Naive thymus-derived CD4-positive, alpha-beta T cell (primary cell): ENCODE results near the gene CSRNP3. TPM values are rescaled to one million over a fixed set of nuclear protein-coding genes. Genes with fewer than 3 reads are reported as not detected.

Experiments
- ATAC-seq: fragments of 150-1000 bp; cut with Tn5 transposase; 2 replicates; pipeline ENCODE4 v1.10.0; 2021; ENCODE audit warnings: mild to moderate bottlenecking, moderate library complexity
- CTCF ChIA-PET: fragments of 350-600 bp; sonication (Branson Sonifier 250); formaldehyde crosslinking; loops from one replicate; lab custom pipeline; 2021; ENCODE audit warnings: antibody characterized with exemption; lab: Charles Lee
- POLR2A ChIA-PET: fragments of 350-600 bp; sonication (Branson Sonifier 250); formaldehyde crosslinking; loops from one replicate; lab custom pipeline; 2021; ENCODE audit warnings: antibody characterized with exemption, inconsistent platforms; lab: Charles Lee
- DNase-seq, 9 donors: peaks; one replicate each; pipeline versions ENCODE4 v3.0.0 to v3.0.0-alpha.2; 2020 to 2022; ENCODE audit warnings: mixed read lengths in 1 of 9
- H3K27ac ChIP-seq: one replicate; pipeline ENCODE4 v1.7.0; 2013; ENCODE audit warnings: mild to moderate bottlenecking, low read depth, low read length, moderate library complexity
- H3K27me3 ChIP-seq, 2 donors: one replicate each; pipeline ENCODE4 v1.7.0; 2013; ENCODE audit warnings: low read length in 2 of 2, mild to moderate bottlenecking in 2 of 2, moderate library complexity in 2 of 2; ENCODE audit not compliant: control insufficient read depth in 2 of 2, insufficient read depth in 2 of 2
- H3K36me3 ChIP-seq, 3 experiments: 1 replicate in 2 of 3; 2 replicates in 1 of 3; pipeline ENCODE4 v1.7.0; 2013; ENCODE audit warnings: low read length in 3 of 3, mild to moderate bottlenecking in 3 of 3, moderate library complexity in 1 of 3; ENCODE audit not compliant: insufficient read depth in 3 of 3, control insufficient read depth in 2 of 3
- H3K4me1 ChIP-seq, 2 donors: one replicate each; pipeline ENCODE4 v1.7.0; 2013; ENCODE audit warnings: low read length in 2 of 2, mild to moderate bottlenecking in 2 of 2, moderate library complexity in 1 of 2; ENCODE audit not compliant: control insufficient read depth in 2 of 2, insufficient read depth in 2 of 2
- H3K4me3 ChIP-seq: 2 replicates; pipeline ENCODE4 v1.7.0; 2013; ENCODE audit warnings: mild to moderate bottlenecking, low read length
- H3K9me3 ChIP-seq, 3 experiments: 1 replicate in 2 of 3; 2 replicates in 1 of 3; pipeline ENCODE4 v1.7.0; 2013; ENCODE audit warnings: low read length in 3 of 3; ENCODE audit not compliant: control insufficient read depth in 2 of 3
- H3K27ac Mint-ChIP-seq, 9 donors: one replicate each; pipeline ENCODE4 v1.8.0; 2020 to 2022; ENCODE audit warnings: mixed read lengths in 9 of 9, mild to moderate bottlenecking in 8 of 9, moderate library complexity in 5 of 9, inconsistent platforms in 2 of 9
- H3K27me3 Mint-ChIP-seq, 5 donors: one replicate each; pipeline ENCODE4 v1.8.0; 2021 to 2022; ENCODE audit warnings: mixed read lengths in 5 of 5, mild to moderate bottlenecking in 1 of 5
- H3K36me3 Mint-ChIP-seq, 5 donors: one replicate each; pipeline ENCODE4 v1.8.0; 2020 to 2022; ENCODE audit warnings: mixed read lengths in 5 of 5, mild to moderate bottlenecking in 3 of 5, inconsistent platforms in 1 of 5
- H3K4me1 Mint-ChIP-seq, 7 donors: one replicate each; pipeline ENCODE4 v1.8.0; 2020 to 2022; ENCODE audit warnings: mixed read lengths in 7 of 7, mild to moderate bottlenecking in 3 of 7, inconsistent platforms in 1 of 7
- H3K4me3 Mint-ChIP-seq, 10 donors: one replicate each; pipeline ENCODE4 v1.8.0; 2020 to 2022; ENCODE audit warnings: mild to moderate bottlenecking in 10 of 10, mixed read lengths in 10 of 10, moderate library complexity in 6 of 10, inconsistent platforms in 2 of 10
- H3K9me3 Mint-ChIP-seq, 11 donors: one replicate each; pipeline ENCODE4 v1.8.0; 2020 to 2022; ENCODE audit warnings: mixed read lengths in 11 of 11, mild to moderate bottlenecking in 4 of 11, inconsistent platforms in 1 of 11, moderate library complexity in 1 of 11
- intact Hi-C, 2 donors: fragments of 100-400 bp; cut with micrococcal nuclease; formaldehyde crosslinking; loops; one replicate each; pipeline ENCODE4 v1.15.1; 2023
- polyA plus RNA-seq, 2 donors: library from polyadenylated mRNA; unstranded; fragments of 300-500 nt; fragmentation: Illumina TruSeq; gene quantifications; one replicate each; pipeline ENCODE4 v1.2.3, GENCODE V29; 2021
- total RNA-seq, 6 experiments: library from RNA in 5 of 6; stranded (reverse) in 5 of 6; gene quantifications; 1 replicate in 5 of 6; 2 replicates in 1 of 6; pipeline ENCODE4 v1.2.3 and lab custom pipeline; 2021 to 2026

Gene CSRNP3
- total and polyA plus RNA-seq, 7 experiments from 2014 or later, result not detected

- Histone ChIP-seq H3K4me1 (no peaks in the 10 kb centered on the region), H3K4me3 (no peak overlapping the region), H3K27me3 (no peaks in the 10 kb centered on the region), H3K9me3 (no peaks in the 10 kb centered on the region), H3K36me3 (no peaks in the 10 kb centered on the region), H3K27ac (no peak overlapping the region)
- no peaks in the 10 kb centered on the region for H3K4me1 Mint-ChIP-seq
- no peak overlapping the region for H3K27ac Mint-ChIP-seq
- peaks cover 0 to 1% (median 0%) of the 10 kb centered on the region in 11 donors for H3K9me3 Mint-ChIP-seq
- H3K4me3 Mint-ChIP-seq, result no peak overlapping the region
- intact Hi-C loops, result no loop called here
- peaks cover 3 to 12% (median 6%) of the 10 kb centered on the region in 5 donors for H3K27me3 Mint-ChIP-seq
- no peaks in the 10 kb centered on the region for H3K36me3 Mint-ChIP-seq
- POLR2A ChIA-PET, result no interaction called here
- ATAC-seq (no peak), DNase-seq (no peak)
- CTCF ChIA-PET, result interaction anchor here (1.1 kb wide), 1 partner anchor 215 kb away, joined by 3 read pairs; no protein-coding TSS in a partner anchor
Measured at GRCh38 chr2:165639504-165639903, 170.0 kb downstream of the CSRNP3 start.

GRCh38 chr2:165640247-165640929 is 170.9 kb downstream of the CSRNP3 start:
- no peaks in the 10 kb centered on the region for H3K4me1 ChIP-seq
- POLR2A ChIA-PET, result no interaction called here
- DNase-seq, result no peak
- no peaks in the 10 kb centered on the region for H3K27me3 ChIP-seq
- H3K27ac ChIP-seq, result no peak overlapping the region
- peaks cover 3 to 12% (median 6%) of the 10 kb centered on the region in 5 donors for H3K27me3 Mint-ChIP-seq
- no peak overlapping the region for H3K4me3 Mint-ChIP-seq
- no peaks in the 10 kb centered on the region for H3K4me1 Mint-ChIP-seq
- H3K36me3 Mint-ChIP-seq, result no peaks in the 10 kb centered on the region
- H3K9me3 Mint-ChIP-seq, result peaks cover 0 to 1% (median 0%) of the 10 kb centered on the region in 11 donors
- intact Hi-C loops, result no loop called here
- no peaks in the 10 kb centered on the region for H3K36me3 ChIP-seq
- no peaks in the 10 kb centered on the region for H3K9me3 ChIP-seq
- ATAC-seq, result no peak
- H3K27ac Mint-ChIP-seq, result no peak overlapping the region
- no peak overlapping the region for H3K4me3 ChIP-seq
- CTCF ChIA-PET, result no interaction called here

GRCh38 chr2:165645930-165646831 is 176.7 kb downstream of the CSRNP3 start:
- Histone ChIP-seq H3K27ac (no peak overlapping the region), H3K4me3 (no peak overlapping the region), H3K4me1 (no peaks in the 10 kb centered on the region), H3K9me3 (no peaks in the 10 kb centered on the region), H3K27me3 (no peaks in the 10 kb centered on the region), H3K36me3 (no peaks in the 10 kb centered on the region)
- ChIA-PET CTCF (no interaction called here), POLR2A (no interaction called here)
- Mint-ChIP-seq H3K4me1 (no peaks in the 10 kb centered on the region), H3K36me3 (no peaks in the 10 kb centered on the region), H3K27me3 (peaks cover 0 to 10% (median 0%) of the 10 kb centered on the region in 5 donors), H3K9me3 (peaks cover 0 to 2% (median 0%) of the 10 kb centered on the region in 11 donors), H3K4me3 (no peak overlapping the region), H3K27ac (no peak overlapping the region)
- ATAC-seq (no peak), DNase-seq (no peak)
- intact Hi-C loops, result no loop called here

- no peaks in the 10 kb centered on the region for H3K4me1 Mint-ChIP-seq
- CTCF ChIA-PET, result no interaction called here
Measured at GRCh38 chr2:165647409-165647808, 177.9 kb downstream of the CSRNP3 start.

GRCh38 chr2:165648801-165649200 is 179.3 kb downstream of the CSRNP3 start:
- POLR2A ChIA-PET, result no interaction called here
- CTCF ChIA-PET, result no interaction called here

More at GRCh38 chr2:165647409-165647808, 177.9 kb downstream of the CSRNP3 start:
- no peaks in the 10 kb centered on the region for H3K36me3 ChIP-seq
- no peak overlapping the region for H3K4me3 ChIP-seq
- H3K9me3 Mint-ChIP-seq, result peaks cover 0 to 2% (median 0%) of the 10 kb centered on the region in 11 donors
- H3K4me3 Mint-ChIP-seq, result no peak overlapping the region
- POLR2A ChIA-PET, result no interaction called here
- intact Hi-C loops, result no loop called here
- no peak overlapping the region for H3K27ac ChIP-seq
- DNase-seq (no peak), ATAC-seq (no peak)
- H3K9me3 ChIP-seq, result no peaks in the 10 kb centered on the region
- H3K27me3 ChIP-seq, result no peaks in the 10 kb centered on the region
- H3K36me3 Mint-ChIP-seq, result no peaks in the 10 kb centered on the region
- no peak overlapping the region for H3K27ac Mint-ChIP-seq
- no peaks in the 10 kb centered on the region for H3K4me1 ChIP-seq
- H3K27me3 Mint-ChIP-seq, result peaks cover 0 to 10% (median 0%) of the 10 kb centered on the region in 5 donors

GRCh38 chr2:165651233-165651632 is 181.7 kb downstream of the CSRNP3 start:
- Mint-ChIP-seq H3K9me3 (peaks cover 0 to under 1% (median 0%) of the 10 kb centered on the region in 11 donors), H3K27me3 (peaks cover 0 to 6% (median 0%) of the 10 kb centered on the region in 5 donors), H3K4me3 (no peak overlapping the region), H3K36me3 (no peaks in the 10 kb centered on the region), H3K4me1 (no peaks in the 10 kb centered on the region), H3K27ac (no peak overlapping the region)
- H3K4me1 ChIP-seq, result no peaks in the 10 kb centered on the region
- DNase-seq (no peak), ATAC-seq (no peak)
- ChIA-PET POLR2A (no interaction called here), CTCF (no interaction called here)
- no peaks in the 10 kb centered on the region for H3K9me3 ChIP-seq
- intact Hi-C loops, result loop anchor here in 1 of 2 donors (5.0 kb wide), 1 partner anchor 69 kb away; no protein-coding TSS in a partner anchor
- no peaks in the 10 kb centered on the region for H3K27me3 ChIP-seq
- H3K27ac ChIP-seq, result no peak overlapping the region
- H3K36me3 ChIP-seq, result no peaks in the 10 kb centered on the region
- no peak overlapping the region for H3K4me3 ChIP-seq

More at GRCh38 chr2:165648801-165649200, 179.3 kb downstream of the CSRNP3 start:
- intact Hi-C loops, result no loop called here
- DNase-seq, result no peak
- Histone ChIP-seq H3K36me3 (no peaks in the 10 kb centered on the region), H3K9me3 (no peaks in the 10 kb centered on the region), H3K4me3 (no peak overlapping the region), H3K4me1 (no peaks in the 10 kb centered on the region), H3K27ac (no peak overlapping the region), H3K27me3 (no peaks in the 10 kb centered on the region)
- no peaks in the 10 kb centered on the region for H3K36me3 Mint-ChIP-seq
- H3K9me3 Mint-ChIP-seq, result peaks cover 0 to 2% (median 0%) of the 10 kb centered on the region in 11 donors
- no peak for ATAC-seq
- no peak overlapping the region for H3K4me3 Mint-ChIP-seq
- H3K27ac Mint-ChIP-seq, result no peak overlapping the region
- no peaks in the 10 kb centered on the region for H3K4me1 Mint-ChIP-seq
- H3K27me3 Mint-ChIP-seq, result peaks cover 0 to 6% (median 0%) of the 10 kb centered on the region in 5 donors
